ENCODE results near the gene BATF. TPM values are rescaled to one million over a fixed set of nuclear protein-coding genes. Genes with fewer than 3 reads are reported as not detected.
A peak's percentile ranks its signal among the peaks of the same experiment; 100 is the strongest.

BATF gene
- total RNA-seq, 1 experiment from 2014 or later, result 55.7 TPM

DNA sequence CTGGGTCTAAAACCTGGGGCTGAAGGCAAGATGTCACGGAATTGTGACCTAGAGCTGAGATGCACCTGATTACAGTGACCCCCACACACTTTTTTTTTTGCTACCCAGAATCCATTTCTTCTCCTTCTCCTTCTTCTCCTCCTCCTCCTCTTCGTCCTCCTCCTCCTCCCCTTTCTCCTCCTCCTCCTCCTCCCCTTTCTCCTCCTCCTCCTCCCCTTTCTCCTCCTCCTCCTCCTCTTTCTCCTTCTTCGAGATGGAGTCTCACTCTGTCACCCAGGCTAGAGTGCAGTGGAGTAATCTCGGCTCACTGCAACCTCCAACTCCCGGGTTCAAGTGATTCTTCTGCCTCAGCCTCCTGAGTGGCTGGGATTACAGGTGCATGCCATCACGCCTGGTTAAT is 36.8 kb downstream of the BATF start:
- TF ChIP-seq EZH2 (IDR thresholded peaks at IDR 0.05; ENCODE audit: low read depth) (no peak), CTCF (conservative IDR thresholded peaks at IDR 0.05) (no peak)
- Histone ChIP-seq H3K9me3 (ENCODE audit: insufficient read depth, low read depth) (peaks cover 5% of the 10 kb centered on the region; the same call in 1 of the 2 replicates), H3K4me3 (no peak overlapping the region), H4K20me1 (ENCODE audit: insufficient read depth) (no peaks in the 10 kb centered on the region), H3K4me2 (peak overlapping the region; percentile 37), H3K4me1 (replicated peaks; ENCODE audit: insufficient read depth) (peaks cover 72% of the 10 kb centered on the region), H3K79me2 (ENCODE audit: low read depth) (no peaks in the 10 kb centered on the region), H3K27me3 (ENCODE audit: insufficient read depth, low read depth) (no peaks in the 10 kb centered on the region), H3K9me2 (ENCODE audit: insufficient read depth) (no peaks in the 10 kb centered on the region), H2AFZ (no peak overlapping the region), H3F3A (ENCODE audit: insufficient read depth, low read depth) (peaks cover 57% of the 10 kb centered on the region), H3K36me3 (ENCODE audit: low read depth) (no peaks in the 10 kb centered on the region), H3K27ac (peak overlapping the region; percentile 89)
- POLR2A ChIA-PET (ENCODE audit: unreplicated experiment), result interaction anchor here (0.5 to 2.1 kb wide), 3 partner anchors 38 to 671 kb away, joined by 3 to 31 read pairs (median 7); partner anchors contain the start of gene ZC2HC1C
- no peak for DNase-seq
- intact Hi-C loops (cut with micrococcal nuclease; ENCODE audit: unreplicated experiment), result loop anchor here (10.0 kb wide), 1 partner anchor 984 kb away; no protein-coding TSS in a partner anchor
- CTCF ChIA-PET, result interaction anchor here (0.6 to 3.1 kb wide), 7 partner anchors 33 to 423 kb away, joined by 3 to 47 read pairs (median 21); partner anchors contain the start of genes BATF and TGFB3
- BruUV-seq (replicated peaks), result no TSS peak

DNA sequence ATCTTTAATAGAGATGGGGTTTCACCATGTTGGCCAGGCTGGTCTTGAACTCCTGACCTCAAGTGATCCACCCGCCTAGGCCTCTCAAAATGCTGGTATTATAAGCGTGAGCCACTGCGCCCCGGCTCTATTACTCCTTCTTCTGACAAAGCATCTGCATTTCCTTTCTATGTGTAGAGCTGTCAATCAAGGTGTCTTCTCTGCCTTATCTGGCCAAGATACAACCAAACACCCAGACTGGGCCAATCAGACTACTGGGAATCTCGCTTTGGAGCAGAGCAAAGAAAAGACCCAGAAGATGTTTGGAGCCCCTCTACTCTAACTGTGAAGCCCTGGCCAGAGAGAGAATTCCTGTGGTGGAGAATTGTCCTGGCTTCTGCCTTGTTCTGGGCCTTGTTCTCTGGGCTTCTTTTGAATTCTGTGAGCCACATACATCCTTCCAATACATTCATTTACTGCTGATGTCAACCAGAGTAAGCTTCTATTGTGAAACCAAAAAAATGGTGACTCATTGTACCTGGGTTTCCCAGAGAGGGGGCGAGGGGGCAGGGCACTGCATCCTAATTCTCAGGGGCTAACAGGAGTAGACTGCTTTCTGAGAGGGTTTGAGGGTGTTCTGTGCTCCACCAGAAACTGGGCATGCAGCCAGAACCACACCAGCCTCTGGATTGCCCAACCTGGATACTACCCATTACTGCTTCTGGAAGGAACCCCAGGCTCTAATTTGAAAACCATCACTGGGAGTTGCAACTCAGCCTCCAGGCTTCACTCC is 37.4 kb downstream of the BATF start:
- Histone ChIP-seq H3K4me3 (no peak overlapping the region), H3K9me2 (ENCODE audit: insufficient read depth) (no peaks in the 10 kb centered on the region), H3F3A (ENCODE audit: insufficient read depth, low read depth) (peaks cover 51% of the 10 kb centered on the region), H3K9me3 (ENCODE audit: insufficient read depth, low read depth) (peaks cover 5% of the 10 kb centered on the region; the same call in 1 of the 2 replicates), H3K4me2 (peak overlapping the region; percentile 52), H3K79me2 (ENCODE audit: low read depth) (no peaks in the 10 kb centered on the region), H3K27me3 (ENCODE audit: insufficient read depth, low read depth) (no peaks in the 10 kb centered on the region), H4K20me1 (ENCODE audit: insufficient read depth) (no peaks in the 10 kb centered on the region), H3K4me1 (replicated peaks; ENCODE audit: insufficient read depth) (peaks cover 69% of the 10 kb centered on the region), H2AFZ (no peak overlapping the region), H3K27ac (peak overlapping the region; percentile 89), H3K36me3 (ENCODE audit: low read depth) (no peaks in the 10 kb centered on the region)
- ChIA-PET CTCF (interaction anchor here (0.6 to 3.1 kb wide), 13 partner anchors 17 to 422 kb away, joined by 3 to 47 read pairs (median 10); partner anchors contain the start of genes BATF and TGFB3), POLR2A (ENCODE audit: unreplicated experiment) (interaction anchor here (0.5 to 2.1 kb wide), 6 partner anchors 37 to 490 kb away, joined by 3 to 31 read pairs (median 4); partner anchors contain the start of genes BATF and ZC2HC1C)
- intact Hi-C loops (cut with micrococcal nuclease; ENCODE audit: unreplicated experiment), result loop anchor here (1.0 to 10.0 kb wide), 4 partner anchors 17 to 985 kb away; partner anchors contain the start of gene DLST
- no peak for TF ChIP-seq CTCF (conservative IDR thresholded peaks at IDR 0.05)
- TF ChIP-seq EZH2 (IDR thresholded peaks at IDR 0.05; ENCODE audit: low read depth), result no peak
- TSS peak; percentile 90 for BruUV-seq (replicated peaks)
- DNase-seq, result peak; percentile 97 to 98

DNA sequence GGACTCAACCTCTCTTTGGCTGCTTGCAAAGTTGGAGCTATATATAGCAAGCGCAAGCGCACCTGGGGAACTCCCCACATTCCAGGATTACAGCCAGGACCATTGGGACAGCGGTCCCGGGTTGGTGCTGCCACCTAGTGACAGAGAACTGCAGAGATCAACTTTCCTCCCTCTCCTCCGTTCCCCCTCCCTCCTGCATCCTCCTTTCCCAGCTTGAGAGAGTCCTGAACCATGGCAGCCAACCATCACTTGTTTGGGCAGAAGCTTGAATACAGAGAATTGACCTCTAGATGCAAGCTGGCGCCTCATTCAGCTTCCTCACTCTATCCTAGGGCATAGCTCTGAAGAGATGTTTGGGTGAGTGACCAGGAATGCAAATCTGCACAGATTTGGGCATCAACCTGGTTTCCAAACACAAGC is 38.8 kb downstream of the BATF start:
- intact Hi-C loops (cut with micrococcal nuclease; ENCODE audit: unreplicated experiment), result loop anchor here (1.0 to 10.0 kb wide), 9 partner anchors 18 to 676 kb away; partner anchors contain the start of gene DLST
- no peak overlapping the region for H2AFZ ChIP-seq
- DNase-seq, result peak; percentile 90 to 98
- ChIA-PET CTCF (interaction anchor here (0.5 to 3.1 kb wide), 45 partner anchors 11 to 429 kb away, joined by 3 to 47 read pairs (median 5); partner anchors contain the start of genes BATF, JDP2 and TGFB3), POLR2A (ENCODE audit: unreplicated experiment) (interaction anchor here (0.6 to 2.1 kb wide), 11 partner anchors 18 to 417 kb away, joined by 3 to 31 read pairs (median 4); partner anchors contain the start of gene BATF)
- H3K4me1 ChIP-seq (replicated peaks; ENCODE audit: insufficient read depth), result peaks cover 57% of the 10 kb centered on the region
- H3K9me2 ChIP-seq (ENCODE audit: insufficient read depth), result no peaks in the 10 kb centered on the region
- H3K4me2 ChIP-seq, result peak overlapping the region; percentile 52
- no peaks in the 10 kb centered on the region for H4K20me1 ChIP-seq (ENCODE audit: insufficient read depth)
- BruUV-seq (replicated peaks), result no TSS peak
- peaks cover 5% of the 10 kb centered on the region; the same call in 1 of the 2 replicates for H3K9me3 ChIP-seq (ENCODE audit: insufficient read depth, low read depth)
- H3F3A ChIP-seq (ENCODE audit: insufficient read depth, low read depth), result peaks cover 41% of the 10 kb centered on the region
- no peaks in the 10 kb centered on the region for H3K36me3 ChIP-seq (ENCODE audit: low read depth)
- H3K4me3 ChIP-seq, result no peak overlapping the region
- no peaks in the 10 kb centered on the region for H3K79me2 ChIP-seq (ENCODE audit: low read depth)
- no peaks in the 10 kb centered on the region for H3K27me3 ChIP-seq (ENCODE audit: insufficient read depth, low read depth)
- H3K27ac ChIP-seq, result peak overlapping the region; percentile 89
- TF ChIP-seq EZH2 (IDR thresholded peaks at IDR 0.05; ENCODE audit: low read depth), result no peak
- peak; percentile 99 for TF ChIP-seq CTCF (conservative IDR thresholded peaks at IDR 0.05)
